HUDEP-2 (cell line): ENCODE data around the gene COL17A1.

Source experiments
- DNase-seq, 76 experiments: peaks; one replicate each; lab custom pipeline; 2025; ENCODE audit not compliant: unreplicated experiment in 76 of 76; lab: John Stamatoyannopoulos, UW

The COL17A1 gene

DNA sequence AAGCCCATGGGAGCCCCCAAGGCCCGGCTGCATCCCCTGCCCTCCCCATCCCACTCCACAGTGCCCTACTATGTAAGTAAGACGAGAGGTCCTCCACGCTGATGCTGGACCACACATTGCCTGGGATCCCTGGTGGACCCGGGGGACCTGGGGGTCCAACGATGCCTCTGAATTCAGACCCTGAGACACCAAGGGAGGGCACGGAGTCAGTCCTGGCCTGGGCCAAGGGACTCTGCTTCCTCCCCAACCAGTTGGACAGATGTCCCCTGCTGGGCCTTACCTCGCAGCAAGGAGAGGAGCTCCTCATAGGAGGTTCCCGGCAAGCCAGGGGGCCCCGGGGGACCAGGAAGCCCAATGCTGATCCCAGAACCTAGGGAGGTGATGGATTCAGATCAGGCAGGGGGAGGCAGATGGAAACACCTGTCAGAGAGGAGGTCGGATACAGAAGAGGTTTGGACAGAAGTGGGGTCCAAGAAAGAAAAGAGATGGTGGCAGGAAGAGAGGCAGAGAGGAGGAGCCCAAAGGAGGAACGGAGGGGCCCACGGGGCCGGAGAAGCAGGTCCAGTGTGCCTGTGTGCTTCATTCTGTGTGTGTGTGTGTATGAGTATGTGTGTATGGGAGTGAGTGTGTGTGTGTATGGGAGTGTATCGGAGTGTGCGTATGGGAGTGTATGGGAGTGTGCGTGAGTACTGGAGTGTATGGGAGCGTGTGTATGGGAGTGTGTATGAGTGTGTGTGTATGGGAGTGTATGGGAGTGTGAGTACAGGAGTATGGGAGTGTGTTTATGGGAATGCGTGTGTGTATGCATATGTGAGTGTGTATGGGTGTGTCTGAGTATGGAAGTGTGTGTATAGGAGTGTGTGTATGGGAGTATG is 50.2 kb downstream of the COL17A1 start:
- DNase-seq = no peak

DNA sequence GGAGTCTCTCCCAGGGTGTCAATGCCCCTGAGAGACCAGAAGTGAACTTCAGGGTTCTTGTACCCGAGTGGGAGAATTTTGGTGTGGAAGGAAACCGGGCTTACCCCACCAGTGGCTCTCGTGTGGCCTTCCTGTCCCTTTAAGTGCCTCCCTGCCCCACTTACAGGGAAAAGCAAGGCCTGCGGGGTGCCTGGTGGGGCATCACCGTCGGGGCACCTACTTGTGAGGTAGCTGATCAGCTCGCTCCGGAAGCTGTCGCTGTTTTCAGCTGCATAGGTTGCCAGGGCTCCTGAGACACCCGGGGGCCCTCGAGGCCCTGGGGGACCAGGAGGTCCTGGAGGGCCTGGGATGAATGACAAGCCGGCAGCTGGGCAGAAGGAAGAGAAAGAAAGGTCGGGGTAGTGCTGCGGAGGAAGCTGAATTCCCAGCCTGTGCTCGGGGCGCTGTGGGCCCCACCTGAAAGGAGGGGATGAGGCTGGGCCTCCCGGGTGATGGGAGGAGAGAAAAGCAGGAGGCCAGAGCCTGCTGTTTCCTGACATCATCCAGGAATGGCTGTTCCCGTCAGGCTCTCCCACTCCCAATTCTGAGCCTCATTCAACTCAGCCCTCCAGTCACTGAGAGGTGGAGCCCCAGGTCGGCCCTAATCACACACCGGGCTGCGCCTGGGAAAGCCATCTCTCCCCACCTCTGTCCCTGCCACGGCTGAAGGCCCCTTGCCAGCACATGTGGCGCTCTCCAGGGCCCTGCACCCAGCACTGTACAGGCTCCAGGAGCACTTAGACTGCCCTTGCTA is 51.1 kb downstream of the COL17A1 start:
- no peak for DNase-seq

DNA sequence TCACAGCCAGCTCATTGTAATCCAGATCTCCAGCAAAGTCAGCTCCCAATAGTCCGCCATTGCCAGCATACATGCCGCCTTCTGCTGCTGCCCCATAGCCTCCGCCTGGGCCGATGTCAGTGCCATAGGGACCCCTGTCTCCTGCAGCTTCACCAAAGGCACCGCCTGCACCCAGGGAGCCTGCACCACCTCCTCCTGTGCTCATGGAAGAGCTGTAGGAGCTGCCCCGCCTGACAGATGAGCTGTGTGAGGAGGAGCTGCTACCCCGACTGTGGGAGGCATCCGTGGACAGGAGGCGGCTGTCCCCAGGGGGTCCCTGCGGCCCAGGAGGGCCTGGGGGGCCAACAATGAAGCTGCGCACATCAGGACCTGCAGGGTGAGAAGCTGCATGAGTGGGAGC is 51.7 kb downstream of the COL17A1 start:
- no peak for DNase-seq

DNA sequence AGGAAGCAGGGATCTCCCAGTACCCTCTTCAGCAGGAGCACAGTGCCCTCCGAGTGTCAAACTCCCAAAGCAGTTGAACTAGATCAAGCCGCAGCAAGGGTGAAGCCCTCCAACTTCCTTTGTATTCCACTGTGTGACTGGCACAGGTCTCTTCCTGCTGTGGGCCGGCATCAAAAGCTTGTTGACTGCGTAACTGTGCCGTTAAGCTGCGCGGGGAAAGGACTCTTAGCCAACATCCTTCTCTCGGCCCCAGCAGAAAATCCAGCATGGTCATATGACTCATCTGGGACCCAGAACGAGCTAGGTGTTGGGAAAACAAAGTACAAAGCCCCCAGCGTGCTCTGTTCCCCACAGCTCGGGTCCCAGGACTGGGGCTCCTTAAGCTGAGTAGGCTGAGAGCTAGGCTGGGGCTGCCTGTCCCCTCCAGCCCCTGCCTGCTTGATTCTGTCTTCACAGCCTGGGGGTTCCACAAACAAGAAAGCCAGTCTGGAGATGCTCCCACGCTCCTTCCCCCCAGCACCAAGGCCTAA is 52.2 kb downstream of the COL17A1 start:
- no peak for DNase-seq

DNA sequence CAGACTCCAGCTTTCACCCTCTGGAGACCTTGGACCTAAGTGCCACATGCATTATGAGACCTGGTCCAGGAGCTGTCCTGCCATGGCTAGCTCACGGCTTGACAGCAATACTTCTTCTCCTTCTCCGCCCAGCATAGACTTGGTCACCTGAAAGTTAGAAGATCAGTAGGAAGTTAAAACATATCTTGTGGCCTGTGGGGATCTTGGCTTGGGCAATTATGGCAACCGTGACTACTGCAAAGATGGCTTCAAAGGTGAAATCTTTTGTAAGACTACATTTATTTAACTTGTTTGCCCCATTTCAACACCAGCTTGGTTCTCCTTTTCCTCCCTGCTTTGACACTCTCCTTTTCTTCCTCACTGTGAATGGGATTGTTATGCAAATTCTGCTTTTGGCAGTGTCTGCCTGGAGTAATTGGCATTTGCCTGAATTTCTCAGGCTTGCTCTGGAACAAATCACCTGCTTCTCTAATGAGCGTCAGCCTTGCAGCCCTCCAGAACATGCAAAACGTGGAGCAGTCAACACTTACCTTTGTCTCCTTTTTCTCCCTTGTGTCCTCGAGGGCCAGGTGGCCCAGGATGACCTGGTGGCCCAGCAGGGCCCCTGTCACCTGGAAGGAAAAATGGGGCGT is 53.4 kb downstream of the COL17A1 start:
- no peak for DNase-seq

DNA sequence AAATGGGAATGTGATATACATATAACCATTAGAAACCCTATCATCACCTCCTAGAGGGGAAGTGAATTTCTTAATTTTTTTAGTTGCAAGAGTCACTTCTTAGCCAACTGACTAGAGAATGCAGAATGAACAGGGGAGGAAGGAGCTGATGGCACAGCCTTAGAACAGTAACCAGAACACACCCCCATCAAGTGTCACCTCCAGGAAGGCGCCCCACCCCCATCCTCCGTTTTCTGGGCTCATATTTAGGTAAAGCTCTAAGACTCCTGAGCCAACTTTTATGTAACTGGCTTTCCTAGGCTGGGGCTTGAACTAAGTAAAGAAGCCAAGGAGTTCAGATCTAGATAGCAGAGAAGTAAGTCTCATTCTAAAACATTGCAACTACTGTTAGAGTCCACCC is 54.0 kb downstream of the COL17A1 start:
- no peak for DNase-seq

DNA sequence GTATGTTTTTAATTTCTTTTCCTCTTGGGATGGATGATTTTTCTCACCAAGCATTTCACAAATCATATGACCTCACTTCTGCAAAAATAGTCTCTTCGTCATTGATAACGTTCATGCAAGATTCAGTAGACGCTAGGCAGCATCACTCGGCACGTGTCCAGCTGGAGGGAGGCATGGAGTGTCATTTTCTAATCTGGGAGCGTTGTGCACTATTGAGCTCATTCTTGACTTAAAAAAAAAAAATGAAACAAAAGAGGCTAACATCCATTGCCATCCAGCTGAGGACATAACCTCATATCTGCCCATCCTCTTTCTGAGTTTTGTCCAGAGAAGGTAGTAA is 56.2 kb downstream of the COL17A1 start:
- DNase-seq = no peak

DNA sequence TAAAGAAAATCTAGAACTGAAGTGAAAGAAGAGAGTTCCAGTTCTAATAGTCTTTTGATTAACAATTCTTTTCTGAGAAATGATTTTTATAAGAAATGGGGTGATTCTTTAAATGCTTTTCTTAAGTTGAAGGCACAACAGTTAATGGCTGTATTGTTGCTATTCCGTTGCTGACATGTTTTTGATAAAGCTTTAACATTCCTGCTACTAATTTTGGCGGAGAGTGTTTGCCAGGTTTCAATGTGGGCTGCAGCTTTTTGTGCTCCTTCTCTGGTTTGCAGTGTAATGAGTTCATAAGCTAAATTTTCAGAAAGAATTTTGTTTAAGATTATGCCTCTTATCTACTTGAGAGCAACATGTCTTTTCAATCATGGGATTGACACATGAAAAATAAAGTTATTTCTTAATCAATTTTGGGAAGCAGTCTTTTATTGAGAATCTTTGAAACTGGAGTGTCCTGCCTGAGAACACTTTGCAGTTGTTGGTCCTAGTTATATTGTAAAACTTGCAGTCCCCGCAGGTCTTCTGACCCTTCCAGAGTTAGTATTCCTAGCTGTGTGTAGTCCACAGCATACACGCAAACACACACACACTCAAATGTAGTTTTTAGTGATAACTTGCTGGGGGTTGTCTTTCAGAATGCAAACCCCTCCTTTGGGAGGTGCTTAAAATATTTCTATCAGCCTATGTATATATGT is 56.7 kb downstream of the COL17A1 start:
- no peak for DNase-seq

DNA sequence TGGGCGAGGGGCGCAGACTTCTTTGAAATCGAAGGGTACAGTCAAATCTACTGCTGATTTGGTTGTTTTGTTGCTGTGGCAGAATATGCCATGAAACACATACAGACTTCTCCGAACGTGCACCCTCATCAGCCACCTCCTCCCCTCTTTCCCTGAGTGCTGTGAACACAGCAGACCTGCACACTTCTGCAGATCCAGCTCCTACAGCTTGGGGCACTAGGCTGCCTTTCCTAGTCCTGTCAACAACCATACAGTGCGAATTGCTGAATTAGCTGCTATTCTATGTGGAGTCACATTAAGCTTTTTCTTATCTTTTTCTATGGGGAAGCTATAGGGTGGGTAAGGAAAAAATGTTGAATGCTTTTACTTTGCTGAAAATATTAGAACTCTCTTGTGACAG is 57.5 kb downstream of the COL17A1 start:
- DNase-seq = peak in 11 of 76 experiments; percentile 5 to 24 (median 11)

DNA sequence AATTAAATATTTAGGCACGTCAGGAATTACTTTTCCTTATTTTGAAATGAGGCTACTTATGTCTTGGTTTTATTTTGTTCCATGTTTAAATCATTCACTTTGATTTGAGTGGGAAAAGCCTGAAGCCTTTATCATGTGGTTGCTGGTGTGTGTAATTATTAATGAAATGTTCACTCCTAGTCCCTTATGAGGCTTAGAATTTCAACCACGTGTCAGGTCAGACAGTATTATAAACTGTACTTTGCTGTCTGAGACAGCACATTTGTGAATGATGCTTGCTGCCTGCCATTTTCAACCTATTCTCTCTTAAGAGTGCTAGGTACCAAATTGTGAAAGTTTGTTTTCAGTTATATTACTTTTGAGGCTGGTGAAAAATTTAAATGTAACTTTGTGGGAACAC is 58.9 kb downstream of the COL17A1 start:
- DNase-seq = no peak

DNA sequence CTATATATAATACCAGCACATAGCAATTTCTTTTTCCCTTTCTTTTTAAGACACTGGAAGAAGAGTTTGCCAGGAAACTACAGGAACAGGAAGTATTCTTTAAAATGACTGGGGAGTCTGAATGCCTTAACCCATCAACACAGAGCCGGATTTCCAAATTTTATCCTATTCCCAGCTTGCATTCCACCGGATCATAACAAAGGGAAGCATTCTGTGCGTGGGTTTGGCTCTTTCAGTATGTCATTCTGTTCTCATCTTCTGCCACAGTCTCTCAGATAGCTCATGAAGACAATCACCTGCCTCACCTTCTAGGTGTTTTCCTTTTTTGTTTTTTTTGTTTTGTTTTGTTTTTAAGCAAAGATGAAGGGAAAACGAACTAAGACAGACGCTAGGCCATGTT is 60.2 kb downstream of the COL17A1 start:
- no peak for DNase-seq

DNA sequence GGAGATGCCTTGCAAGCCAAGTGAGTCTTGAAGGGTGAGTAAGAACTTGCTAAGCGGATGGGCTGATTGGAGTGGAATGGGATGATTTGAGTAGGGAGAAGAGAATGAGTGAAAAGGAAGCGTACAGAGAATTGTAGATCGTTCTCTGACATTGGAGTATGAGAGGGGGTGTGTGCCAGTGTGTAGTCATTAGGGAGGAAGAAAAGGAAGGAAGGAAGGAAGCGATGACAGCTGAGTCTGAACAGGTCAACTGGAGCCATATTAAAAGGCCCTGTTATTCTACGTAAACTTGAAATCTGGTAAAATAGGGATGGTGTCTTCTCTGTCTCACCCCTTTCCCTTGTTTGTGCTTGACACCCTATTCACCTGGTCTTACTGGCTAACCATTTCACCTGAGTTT is 63.7 kb downstream of the COL17A1 start:
- DNase-seq = no peak

DNA sequence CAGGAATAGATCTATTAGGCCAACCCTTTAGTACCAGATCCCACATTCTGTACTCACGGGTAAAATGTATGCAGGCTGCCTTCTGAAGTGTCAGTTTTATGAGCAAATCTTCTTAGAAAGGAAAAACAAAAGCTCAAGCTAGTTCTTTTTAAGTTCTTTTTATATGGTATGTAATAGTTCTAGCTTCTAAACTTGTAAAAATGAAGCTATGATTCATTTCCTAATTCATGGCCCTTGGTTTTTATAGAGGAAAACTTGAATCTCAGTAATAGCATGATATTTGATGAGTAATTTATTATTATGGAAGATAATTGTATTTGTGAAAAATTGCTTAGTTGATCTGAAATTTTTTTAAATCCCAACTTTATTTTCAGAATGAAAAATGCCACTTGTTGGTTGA is 64.4 kb downstream of the COL17A1 start:
- no peak for DNase-seq

DNA sequence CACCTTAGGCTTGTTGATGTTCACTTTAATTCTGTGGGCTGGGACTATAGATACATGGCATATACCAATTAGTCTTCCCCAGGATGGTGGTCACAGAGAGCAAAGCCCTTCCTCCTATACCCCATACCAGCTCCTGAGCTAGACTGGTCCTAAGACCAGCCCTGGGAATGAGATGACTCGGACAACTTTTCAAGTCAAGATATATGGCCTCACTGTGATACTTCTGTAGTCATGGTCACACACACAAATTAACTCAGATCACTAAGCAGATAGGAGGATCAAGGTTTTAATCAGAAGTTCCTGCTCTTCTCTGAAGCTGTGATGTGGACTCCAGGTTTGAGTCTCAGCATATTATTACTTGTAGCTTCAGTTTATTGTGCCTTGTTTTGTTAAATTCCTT is 65.7 kb downstream of the COL17A1 start:
- no peak for DNase-seq

DNA sequence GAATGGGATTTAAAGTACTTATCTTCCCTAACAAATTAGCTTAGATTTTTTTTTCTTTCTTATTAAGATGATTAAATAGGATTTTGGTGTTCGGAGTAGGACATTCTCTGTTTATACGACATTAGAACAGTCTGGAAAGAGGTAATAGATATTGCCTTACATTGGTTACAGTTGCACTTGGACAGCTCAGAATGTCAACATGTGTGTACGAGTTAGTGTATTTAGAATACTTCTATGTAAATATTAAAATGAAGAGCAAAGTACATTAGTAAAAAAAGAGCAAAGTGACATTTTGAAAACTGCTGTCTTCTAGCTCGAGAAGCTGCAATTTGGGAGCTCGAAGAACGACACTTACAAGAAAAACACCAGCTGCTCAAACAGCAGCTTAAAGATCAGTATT is 67.2 kb downstream of the COL17A1 start:
- no peak for DNase-seq

DNA sequence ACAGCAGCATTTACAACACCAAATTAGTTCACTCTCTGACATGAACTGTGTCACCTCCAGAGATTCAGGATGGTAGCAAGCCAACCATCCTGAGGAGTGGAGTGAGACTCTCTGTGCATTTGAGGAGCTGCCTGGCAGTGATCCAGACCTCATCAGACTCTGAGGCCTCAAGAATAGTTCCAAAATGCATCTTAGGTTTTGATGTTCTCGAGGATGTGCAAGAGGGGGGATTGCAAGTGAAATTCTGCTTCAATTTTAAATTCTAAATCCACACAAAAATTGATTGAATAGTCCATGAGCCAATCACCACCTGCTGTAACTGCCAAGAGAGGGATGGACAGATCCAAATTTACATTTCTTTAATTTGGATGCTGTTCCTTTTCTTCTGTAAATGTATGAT is 69.0 kb downstream of the COL17A1 start:
- DNase-seq = no peak

DNA sequence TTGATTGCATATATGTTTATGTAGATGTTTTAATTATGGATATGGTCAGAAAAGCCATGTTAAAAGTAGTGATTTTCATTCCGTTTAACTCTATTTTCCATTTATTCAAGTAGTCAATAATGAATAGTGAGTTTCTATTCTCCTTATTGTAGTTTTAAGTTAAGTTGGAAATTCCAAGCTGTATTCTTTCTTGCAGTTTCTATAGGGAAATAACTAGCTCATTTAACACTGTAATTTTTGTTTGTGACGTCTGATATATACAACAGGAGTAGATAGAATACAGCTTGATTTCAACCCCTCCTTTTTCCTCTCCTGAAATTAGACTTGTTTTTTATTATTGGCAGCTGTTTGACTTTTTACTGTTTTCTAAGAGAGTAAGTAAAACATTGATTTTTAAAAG is 71.5 kb downstream of the COL17A1 start:
- DNase-seq = no peak

DNA sequence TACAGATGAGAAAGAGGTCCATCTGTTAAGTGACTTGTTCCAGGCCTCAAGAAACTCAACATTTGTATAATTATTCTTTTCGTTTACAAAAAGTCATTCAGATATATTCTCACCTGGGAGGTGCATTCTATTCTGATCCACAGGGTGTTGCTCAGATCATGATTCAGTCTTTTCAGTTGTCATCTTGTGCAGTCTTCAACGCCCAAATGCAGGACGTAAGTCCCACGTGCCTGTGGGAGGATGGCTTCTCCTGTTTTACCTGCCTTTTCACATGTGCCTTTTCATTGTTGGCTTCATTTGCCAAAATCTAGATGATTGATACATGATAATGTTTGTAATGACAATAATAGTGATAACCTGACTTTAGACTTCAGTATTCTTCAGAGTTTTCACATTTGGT is 72.2 kb downstream of the COL17A1 start:
- DNase-seq = no peak

DNA sequence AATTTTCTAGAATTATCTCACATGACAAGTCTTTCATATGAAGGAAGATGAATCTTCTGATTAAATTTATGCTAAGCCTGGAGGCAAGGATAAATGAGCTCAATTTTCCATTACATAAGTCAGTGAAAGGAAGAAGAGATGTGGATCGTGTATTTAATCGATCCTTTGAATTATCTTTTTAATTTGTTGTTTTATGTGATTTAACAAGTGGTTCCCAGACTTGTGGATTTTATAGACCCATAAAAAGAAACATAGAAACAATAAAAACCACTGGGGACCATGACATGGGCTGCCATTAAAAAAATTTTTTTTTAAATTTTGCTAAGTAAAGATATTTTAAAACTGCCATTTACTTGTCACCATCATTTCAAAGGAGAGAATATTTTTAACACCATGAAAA is 73.8 kb downstream of the COL17A1 start:
- no peak for DNase-seq

DNA sequence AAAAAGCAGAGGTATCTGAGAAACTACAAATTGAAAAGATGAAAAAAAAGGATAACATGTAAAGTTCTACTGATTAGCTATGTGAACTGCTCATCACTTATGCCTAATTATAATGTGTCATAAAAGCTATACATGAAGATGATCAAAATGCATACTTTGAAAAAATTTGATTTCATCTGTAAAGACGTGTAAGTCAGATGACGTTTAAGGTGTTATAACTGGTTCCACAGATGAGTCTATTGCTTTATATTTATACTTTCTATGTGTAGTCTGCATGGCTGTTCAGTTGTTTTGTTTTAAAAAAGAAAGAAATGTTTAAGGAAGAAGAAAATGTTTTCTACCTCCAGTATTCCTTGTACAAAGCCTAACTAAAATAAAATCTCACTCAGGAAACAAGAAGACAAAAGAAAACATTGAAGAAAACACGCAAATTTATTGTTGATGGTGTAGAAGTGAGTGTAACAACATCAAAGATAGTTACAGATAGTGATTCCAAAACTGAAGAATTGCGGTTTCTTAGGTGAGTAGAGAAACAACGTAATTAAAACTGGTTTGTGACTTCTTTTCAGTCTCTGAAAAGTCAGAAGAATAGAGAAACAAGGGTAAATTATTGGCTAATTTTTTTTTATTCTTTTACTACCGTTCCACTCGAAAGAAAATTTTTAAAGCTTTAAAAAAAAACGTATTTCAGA is 80.4 kb downstream of the COL17A1 start:
- no peak for DNase-seq
